Endothelial cell of umbilical vein (primary cell): ENCODE measurements around the gene PRMT1. TPM values are rescaled to one million over a fixed set of nuclear protein-coding genes. Genes with fewer than 3 reads are reported as not detected.
"Not testable (repeated sequence)": the region's sequence is repeated elsewhere in the genome, so short reads cannot be mapped to it uniquely, and the experiment has no call there.

Source experiments
- BruUV-seq: library from RNA; stranded (reverse); fragments of 400-500 nt; replicated peaks from 2 replicates; lab custom pipeline; 2021; lab: Mats Ljungman, UMichigan
- CTCF ChIA-PET: fragments of 300-600, 350-600 bp; sonication (Branson Sonifier 250); formaldehyde crosslinking; loops from one replicate; lab custom pipeline; 2021; ENCODE audit warnings: antibody characterized with exemption, inconsistent platforms; lab: Charles Lee
- POLR2A ChIA-PET: fragments of 300-600, 350-600 bp; sonication (Branson Sonifier 250); formaldehyde crosslinking; loops from one replicate; lab custom pipeline; 2021; ENCODE audit warnings: antibody characterized with exemption, inconsistent platforms; lab: Charles Lee
- DNase-seq: peaks from one replicate; pipeline ENCODE4 v3.0.0-alpha.2; 2011; ENCODE audit warnings: low read depth, low spot score
- FAIRE-seq: peaks from 2 replicates; lab custom pipeline; 2011; peaks lifted over from hg19 to GRCh38; lab: Jason Lieb, UNC
- H2AFZ ChIP-seq: 2 replicates; pipeline ENCODE4 v1.6.0; 2012; ENCODE audit warnings: low read depth, low read length, control low read depth, inconsistent platforms
- H3K27ac ChIP-seq: 2 replicates; pipeline ENCODE4 v1.5.1; 2011; ENCODE audit warnings: low read depth, mild to moderate bottlenecking, control low read depth, low read length, moderate library complexity; ENCODE audit not compliant: insufficient read depth
- H3K27me3 ChIP-seq, 2 experiments: 2 replicates each; pipeline versions ENCODE4 v1.6.0 to v1.6.1; 2011; ENCODE audit warnings: low read length in 2 of 2, mixed read lengths in 1 of 2; ENCODE audit not compliant: control insufficient read depth in 2 of 2, insufficient read depth in 2 of 2
- H3K36me3 ChIP-seq, 2 experiments: 2 replicates in 1 of 2; 3 replicates in 1 of 2; pipeline ENCODE4 v1.5.1; 2011; ENCODE audit warnings: low read length in 2 of 2, mild to moderate bottlenecking in 1 of 2, moderate library complexity in 1 of 2; ENCODE audit not compliant: control insufficient read depth in 2 of 2, insufficient read depth in 2 of 2; ENCODE audit errors: extremely low read depth in 1 of 2
- H3K4me1 ChIP-seq: 3 replicates; pipeline ENCODE4 v1.5.1; 2011; ENCODE audit warnings: mild to moderate bottlenecking, low read length; ENCODE audit not compliant: control insufficient read depth, insufficient read depth; ENCODE audit errors: extremely low read depth
- H3K4me2 ChIP-seq: 2 replicates; pipeline ENCODE4 v1.6.1; 2011; ENCODE audit warnings: low read length, control low read depth, mixed read lengths; ENCODE audit not compliant: insufficient read depth
- H3K4me3 ChIP-seq, 3 experiments: fragments of 200-600 bp in 1 of 3; sonication (generic), shearing (Covaris generic) in 1 of 3; replicated peaks in 1 of 3; 2 replicates each; pipeline ENCODE4 v1.5.1; 2011 to 2016; ENCODE audit warnings: control low read depth in 3 of 3, low read length in 3 of 3, mild to moderate bottlenecking in 2 of 3, inconsistent platforms in 1 of 3, low read depth in 1 of 3, moderate library complexity in 1 of 3; ENCODE audit not compliant: insufficient read depth in 1 of 3
- H3K79me2 ChIP-seq: 2 replicates; pipeline ENCODE4 v1.6.0; 2012; ENCODE audit warnings: low read length, inconsistent platforms; ENCODE audit not compliant: control insufficient read depth, insufficient read depth
- H3K9ac ChIP-seq: replicated peaks from 2 replicates; pipeline ENCODE3; 2011; ENCODE audit warnings: low read length, control low read depth; ENCODE audit not compliant: insufficient read depth; ENCODE audit errors: extremely low read depth
- H3K9me1 ChIP-seq: replicated peaks from 3 replicates; pipeline ENCODE4 v1.6.0; 2011; ENCODE audit warnings: mild to moderate bottlenecking, low read length; ENCODE audit not compliant: control insufficient read depth, insufficient read depth; ENCODE audit errors: extremely low read depth
- H3K9me3 ChIP-seq: replicated peaks from 2 replicates; pipeline ENCODE4 v1.5.1; 2012; ENCODE audit warnings: low read length, inconsistent platforms; ENCODE audit not compliant: control insufficient read depth, insufficient read depth
- H4K20me1 ChIP-seq: replicated peaks from 2 replicates; pipeline ENCODE3; 2011; ENCODE audit warnings: mild to moderate bottlenecking, low read length; ENCODE audit not compliant: control insufficient read depth, insufficient read depth; ENCODE audit errors: extremely low read depth
- CTCF ChIP-seq, 2 donors: IDR thresholded peaks; 1 replicate in 1 of 2; 2 replicates in 1 of 2; pipeline ENCODE4 v1.5.1; 2011; ENCODE audit warnings: low read length in 2 of 2, mild to moderate bottlenecking in 2 of 2, moderate library complexity in 2 of 2, control low read depth in 1 of 2, inconsistent platforms in 1 of 2, low read depth in 1 of 2; ENCODE audit not compliant: insufficient read depth in 1 of 2; ENCODE audit errors: extremely low read depth in 1 of 2
- EZH2 ChIP-seq: IDR thresholded peaks from 2 replicates; pipeline ENCODE4 v1.6.1; 2012; ENCODE audit warnings: borderline replicate concordance, low read depth, mild to moderate bottlenecking, moderate library complexity, low read length, inconsistent platforms; ENCODE audit not compliant: severe bottlenecking
- FOS ChIP-seq: IDR thresholded peaks from 2 replicates; pipeline ENCODE4 v1.6.1; 2011; ENCODE audit warnings: mild to moderate bottlenecking, low read length, moderate library complexity, borderline replicate concordance; ENCODE audit not compliant: insufficient read depth
- GATA2 ChIP-seq: IDR thresholded peaks from 2 replicates; pipeline ENCODE4 v1.7.0; 2011; ENCODE audit warnings: low read depth, mild to moderate bottlenecking, moderate library complexity, mixed read lengths, low read length; ENCODE audit not compliant: insufficient read length, insufficient read depth
- JUN ChIP-seq: IDR thresholded peaks from 2 replicates; pipeline ENCODE4 v1.6.1; 2011; ENCODE audit warnings: borderline replicate concordance, low read depth; ENCODE audit not compliant: insufficient read length, insufficient read depth
- MAX ChIP-seq: IDR thresholded peaks from 2 replicates; pipeline ENCODE4 v1.6.1; 2011; ENCODE audit not compliant: insufficient read depth, insufficient read length
- MYC ChIP-seq: IDR thresholded peaks from one replicate; pipeline ENCODE4 v1.6.1; 2011; ENCODE audit warnings: mild to moderate bottlenecking, low read depth, low read length
- POLR2A ChIP-seq: IDR thresholded peaks from 2 replicates; pipeline ENCODE4 v1.6.1; 2012; ENCODE audit warnings: low read depth, mild to moderate bottlenecking, control low read depth, low read length
- POLR2AphosphoS5 ChIP-seq: IDR thresholded peaks from 2 replicates; pipeline ENCODE4 v1.6.1; 2012; ENCODE audit warnings: low read depth, mild to moderate bottlenecking, control low read depth, low read length, moderate library complexity; ENCODE audit not compliant: insufficient read depth
- dilution Hi-C: fragments of 300-500 bp; cut with MboI; formaldehyde crosslinking; loops from one replicate; pipeline ENCODE4 v1.15.0; 2019; ENCODE audit warnings: low sequenced_read_pairs; ENCODE audit not compliant: extremely low pct_ligation_motif_present
- intact Hi-C: fragments of 100-400 bp; cut with micrococcal nuclease; formaldehyde crosslinking; loops from one replicate; pipeline ENCODE4 v1.10.0; 2022
- polyA plus RNA-seq, 4 experiments: library from polyadenylated mRNA; depleted of rRNA in 3 of 4; stranded (reverse) in 3 of 4; unstranded in 1 of 4; fragments of >200 nt; gene quantifications; 2 replicates each; pipeline versions ENCODE4 v1.2.1 to v1.2.3, GENCODE V29; 2011 to 2012; ENCODE audit warnings: missing spikeins in 1 of 4
- total RNA-seq: library from RNA; stranded (reverse); gene quantifications from 2 replicates; pipeline ENCODE4 v1.2.3, GENCODE V29; 2021

Gene PRMT1
- total and polyA plus RNA-seq, 2 donors (not counting 3 experiments of a cell fraction or from before 2014, with no cell fraction given) = 242 to 542 TPM

- H3K4me1 ChIP-seq, H3K27me3 ChIP-seq, H3K9me3 ChIP-seq, FAIRE-seq, H3K27ac ChIP-seq, H4K20me1 ChIP-seq, dilution Hi-C loops, H2AFZ ChIP-seq, BruUV-seq, H3K4me3 ChIP-seq, H3K9me1 ChIP-seq, H3K9ac ChIP-seq, H3K4me2 ChIP-seq, DNase-seq, intact Hi-C loops, H3K36me3 ChIP-seq, H3K79me2 ChIP-seq: not testable (repeated sequence)
- ChIA-PET CTCF (interaction anchor here (1.1 to 2.1 kb wide), 2 partner anchors 16 to 17 kb away, joined by 3 to 8 read pairs; no protein-coding TSS in a partner anchor), POLR2A (interaction anchor here (0.6 kb wide), 1 partner anchor 39 kb away, joined by 3 read pairs; no protein-coding TSS in a partner anchor)
Observed at GRCh38 chr19:49719420-49719819, 42.3 kb downstream of the PRMT1 start.

GRCh38 chr19:49727217-49728030 lies 50.4 kb downstream of the PRMT1 start:
- ChIA-PET POLR2A (no interaction called here), CTCF (interaction anchor here (2.1 kb wide), 1 partner anchor 10 kb away, joined by 7 read pairs; no protein-coding TSS in a partner anchor)
- BruUV-seq = no TSS peak
- no peak overlapping the region for H3K27ac ChIP-seq
- dilution Hi-C loops = no loop called here
- H3K9ac ChIP-seq = no peak overlapping the region
- intact Hi-C loops = no loop called here
- H3K4me2 ChIP-seq = no peak overlapping the region
- FAIRE-seq (no peak), DNase-seq (no peak)
- TF ChIP-seq JUN (no peak), MAX (no peak), POLR2A (no peak), CTCF (IDR thresholded peaks at IDR 0.05; ENCODE audit: extremely low read depth in 1 of 2, insufficient read depth in 1 of 2, low read depth in 1 of 2, low read length in 2 of 2) (no peak), POLR2AphosphoS5 (no peak), GATA2 (no peak), FOS (no peak), EZH2 (no peak), MYC (no peak)
- H2AFZ ChIP-seq = no peak overlapping the region
- no peaks in the 10 kb centered on the region for H3K27me3 ChIP-seq
- no peaks in the 10 kb centered on the region for H3K36me3 ChIP-seq
- no peaks in the 10 kb centered on the region for H3K4me1 ChIP-seq
- no peak overlapping the region for H3K4me3 ChIP-seq
- no peaks in the 10 kb centered on the region for H3K79me2 ChIP-seq
- H3K9me1 ChIP-seq = no peaks in the 10 kb centered on the region
- H3K9me3 ChIP-seq = no peaks in the 10 kb centered on the region
- no peaks in the 10 kb centered on the region for H4K20me1 ChIP-seq
